ENCODE results near the gene ACVR1B. TPM values are rescaled to one million over a fixed set of nuclear protein-coding genes. Genes with fewer than 3 reads are reported as not detected.

Gene ACVR1B
- total RNA-seq: 9.7 TPM
- long read RNA-seq, partial matches to known transcripts: 0 of 1 reads
- long read RNA-seq, other reads (novel, unspliced or antisense): 1 of 1 reads

GRCh38 chr12:51951199-51951842 lies at the start of gene ACVR1B:
TSS of gene ACVR1B (plus strand) at chr12:51951699. CDS start at chr12:51951744, 45 bp downstream.
- DNase-seq (peak; percentile 96), ATAC-seq (ENCODE audit: poor library complexity) (peak; percentile 93)
- intact Hi-C loops (cut with DNase I): no loop called here

DNA sequence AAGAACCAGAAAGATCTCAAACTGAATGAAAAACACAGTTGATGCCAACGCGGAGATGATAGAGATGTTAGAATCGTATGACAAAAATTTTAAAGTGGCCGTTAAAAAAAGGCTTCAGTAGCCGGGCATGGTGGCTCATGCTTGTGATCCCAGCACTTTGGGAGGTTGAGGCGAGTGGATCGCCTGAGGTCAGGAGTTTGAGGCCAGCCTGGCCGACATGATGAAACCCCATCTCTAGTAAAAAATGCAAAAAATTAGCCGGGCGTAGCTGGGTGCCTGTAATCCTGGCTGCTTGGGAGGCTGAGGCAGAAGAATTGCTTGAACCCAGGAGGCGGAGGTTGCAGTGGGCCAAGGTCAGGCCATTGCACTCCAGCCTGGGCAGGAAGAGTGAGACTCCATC lies 49.6 kb upstream of the ACVR1B start:
- intact Hi-C loops (cut with DNase I): no loop called here
- DNase-seq: no peak
- no peak for ATAC-seq (ENCODE audit: poor library complexity)

- peak; percentile 57 for DNase-seq
- intact Hi-C loops (cut with DNase I): no loop called here
- ATAC-seq (ENCODE audit: poor library complexity): peak; percentile 75
These were observed 46.5 kb upstream of the ACVR1B start for GRCh38 chr12:51904951-51905470.

GRCh38 chr12:51905471-51906429 lies 45.7 kb upstream of the ACVR1B start:
- intact Hi-C loops (cut with DNase I): no loop called here
- DNase-seq (peak; percentile 88), ATAC-seq (ENCODE audit: poor library complexity) (peak; percentile 83)

- intact Hi-C loops (cut with DNase I): no loop called here
- ATAC-seq (ENCODE audit: poor library complexity) (peak; percentile 16), DNase-seq (peak; percentile 54)
These were observed 44.9 kb upstream of the ACVR1B start for GRCh38 chr12:51906430-51907082.

DNA sequence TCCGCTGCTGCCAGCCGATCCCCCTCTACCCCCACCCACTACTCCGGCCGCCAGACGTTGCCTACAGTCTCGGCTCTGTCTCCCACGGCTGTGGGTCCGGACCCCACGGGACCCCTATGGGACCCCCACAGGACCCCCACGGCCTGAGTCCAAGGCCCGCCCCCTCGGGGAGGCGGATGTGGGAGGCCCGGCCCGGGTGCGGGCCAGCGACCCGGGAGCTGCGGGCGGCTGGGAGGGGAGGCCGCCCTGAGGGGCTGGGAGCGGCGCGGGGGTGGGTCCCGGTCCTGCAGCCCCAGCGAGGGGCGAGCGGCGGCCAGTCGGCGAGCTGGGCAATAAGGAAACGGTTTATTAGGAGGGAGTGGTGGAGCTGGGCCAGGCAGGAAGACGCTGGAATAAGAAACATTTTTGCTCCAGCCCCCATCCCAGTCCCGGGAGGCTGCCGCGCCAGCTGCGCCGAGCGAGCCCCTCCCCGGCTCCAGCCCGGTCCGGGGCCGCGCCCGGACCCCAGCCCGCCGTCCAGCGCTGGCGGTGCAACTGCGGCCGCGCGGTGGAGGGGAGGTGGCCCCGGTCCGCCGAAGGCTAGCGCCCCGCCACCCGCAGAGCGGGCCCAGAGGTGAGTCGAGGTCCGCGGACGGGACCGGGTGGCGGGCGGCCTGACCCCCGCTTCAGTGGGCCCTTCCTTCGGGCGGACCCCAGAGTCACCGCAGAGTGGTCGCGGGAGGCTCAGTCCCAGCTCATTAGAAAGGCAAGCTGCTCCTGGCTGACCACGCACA lies 44.2 kb upstream of the ACVR1B start, which contains the start of gene ACVRL1:
ACVRL1 (plus strand) TSS at position 422 of the 773 bp plus-strand sequence. CDS start 4,971 bp downstream, outside the sequence.
- DNase-seq (peak; percentile 66), ATAC-seq (ENCODE audit: poor library complexity) (peak; percentile 8)
- intact Hi-C loops (cut with DNase I): no loop called here

DNA sequence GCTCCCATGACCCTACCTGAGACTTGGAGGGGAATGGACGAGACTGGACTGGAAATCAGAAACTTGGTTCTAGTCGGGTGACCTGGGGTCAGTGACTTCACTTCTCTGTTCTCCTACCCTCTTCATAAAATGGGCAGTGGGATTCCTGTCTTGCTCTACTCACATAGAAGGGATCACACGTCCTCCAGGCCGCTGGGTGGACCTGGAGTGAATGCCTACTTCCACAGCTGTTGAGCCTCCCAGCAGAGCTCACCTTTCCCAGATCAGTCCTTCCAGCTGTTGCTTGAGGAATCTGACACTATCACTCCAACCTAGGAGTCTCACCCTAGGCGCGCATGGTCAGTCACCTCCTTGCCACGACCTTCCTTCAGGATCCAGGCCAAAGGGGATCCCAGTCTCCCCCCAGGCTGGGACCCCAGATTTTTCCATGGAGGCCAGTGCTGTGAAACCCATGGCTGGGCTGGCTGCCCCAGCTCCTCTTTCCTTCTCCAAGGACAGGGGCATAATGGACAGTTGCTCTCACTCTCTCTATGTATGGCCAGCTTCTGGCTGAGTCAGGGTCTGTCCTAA lies 43.6 kb upstream of the ACVR1B start:
- intact Hi-C loops (cut with DNase I): no loop called here
- ATAC-seq (ENCODE audit: poor library complexity): no peak
- DNase-seq: peak; percentile 37

DNA sequence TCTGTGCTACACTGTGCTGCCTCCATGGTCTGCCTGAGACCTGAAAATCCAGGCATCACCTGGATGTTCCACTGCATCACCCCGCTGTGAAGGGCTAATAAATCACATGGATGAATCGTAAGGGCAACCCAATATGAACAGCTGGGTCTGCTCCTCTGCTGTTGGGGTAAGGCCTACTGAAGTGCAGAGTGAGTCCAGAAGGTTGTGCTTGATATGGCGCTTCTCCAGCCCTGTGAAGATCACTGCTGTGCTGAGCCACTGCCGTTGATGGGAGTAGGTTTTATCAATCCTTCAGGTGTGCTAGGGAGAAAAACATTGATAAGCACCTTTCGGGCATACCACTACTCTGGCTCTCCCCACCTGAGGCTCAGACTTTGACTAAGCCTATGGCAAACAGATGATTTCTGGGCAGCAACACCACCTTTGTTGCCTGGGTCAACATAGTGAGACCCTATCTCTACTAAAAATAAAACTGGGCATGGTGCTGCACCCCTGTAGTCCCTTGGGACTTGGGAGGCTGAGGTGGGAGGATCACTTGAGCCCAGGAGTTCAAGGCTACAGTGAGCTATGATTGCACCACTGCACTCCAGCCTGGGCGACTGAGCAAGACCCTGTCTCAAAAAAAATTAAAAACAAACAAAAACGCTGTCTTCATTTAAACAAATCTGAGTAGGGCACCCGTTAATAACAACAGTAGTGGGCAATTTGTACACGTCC lies 42.5 kb upstream of the ACVR1B start:
- intact Hi-C loops (cut with DNase I): no loop called here
- no peak for ATAC-seq (ENCODE audit: poor library complexity)
- peak; percentile 10 for DNase-seq

DNA sequence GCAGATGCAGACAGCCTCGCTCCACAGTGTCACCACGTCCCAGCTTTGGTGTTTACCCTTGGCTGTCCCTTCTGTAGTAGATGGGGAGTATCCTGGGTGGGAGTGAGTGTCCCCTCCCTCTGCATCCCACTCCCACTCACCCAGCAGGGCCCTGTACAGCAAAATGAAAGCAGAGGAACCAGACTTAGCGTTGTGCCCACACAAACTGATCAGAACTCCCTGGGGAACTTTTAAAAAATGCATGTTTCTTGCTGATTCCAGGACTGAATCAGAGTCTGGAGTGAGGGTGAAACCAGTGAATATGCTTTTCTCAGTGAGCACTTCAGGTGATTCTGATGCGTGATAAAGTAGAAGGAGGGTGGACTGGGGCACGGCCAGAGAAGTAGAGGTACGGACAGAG lies 41.3 kb upstream of the ACVR1B start:
- intact Hi-C loops (cut with DNase I): no loop called here
- no peak for DNase-seq
- ATAC-seq (ENCODE audit: poor library complexity): no peak

DNA sequence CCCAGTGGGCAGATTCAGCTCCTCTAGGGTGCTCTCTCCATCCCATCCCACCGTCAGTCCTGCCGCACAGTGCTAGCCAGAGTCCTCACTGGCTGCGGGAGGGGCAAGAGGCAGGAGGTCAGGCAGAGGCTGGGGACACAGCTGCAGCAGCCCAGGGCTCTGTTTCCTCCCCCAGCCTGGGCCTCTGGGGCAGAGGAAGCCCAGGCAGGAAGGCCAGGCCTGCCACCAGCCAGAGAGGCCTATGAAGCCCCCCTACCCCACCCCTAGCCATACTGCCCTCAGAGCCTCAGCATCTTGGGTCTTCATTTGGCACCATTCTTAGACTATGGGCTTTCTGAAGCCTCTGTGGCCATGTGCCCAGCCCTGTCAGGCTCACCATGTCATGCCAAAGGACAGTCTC lies 40.8 kb upstream of the ACVR1B start:
- no peak for ATAC-seq (ENCODE audit: poor library complexity)
- DNase-seq: peak; percentile 54
- intact Hi-C loops (cut with DNase I): no loop called here

DNA sequence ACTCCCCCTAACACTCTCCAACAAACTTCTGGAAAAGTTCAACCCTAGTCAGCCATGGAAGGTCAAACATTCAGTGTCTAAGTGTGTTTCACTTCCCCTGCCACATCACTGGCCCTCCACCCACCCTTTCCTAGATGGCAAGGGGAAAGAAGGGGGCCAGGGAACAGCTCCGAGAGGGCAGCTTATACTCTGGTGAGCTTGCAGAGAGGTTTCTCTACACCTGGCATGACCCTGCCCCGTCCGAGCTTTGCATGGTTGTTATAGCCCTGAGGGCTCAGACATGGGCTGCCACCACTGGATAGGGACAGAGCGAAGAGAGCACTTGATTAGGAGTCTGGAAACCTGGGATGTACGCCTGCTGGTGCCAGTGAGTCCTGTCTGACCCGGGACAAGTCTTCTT lies 40.2 kb upstream of the ACVR1B start:
- intact Hi-C loops (cut with DNase I): no loop called here
- DNase-seq (no peak), ATAC-seq (ENCODE audit: poor library complexity) (no peak)

DNA sequence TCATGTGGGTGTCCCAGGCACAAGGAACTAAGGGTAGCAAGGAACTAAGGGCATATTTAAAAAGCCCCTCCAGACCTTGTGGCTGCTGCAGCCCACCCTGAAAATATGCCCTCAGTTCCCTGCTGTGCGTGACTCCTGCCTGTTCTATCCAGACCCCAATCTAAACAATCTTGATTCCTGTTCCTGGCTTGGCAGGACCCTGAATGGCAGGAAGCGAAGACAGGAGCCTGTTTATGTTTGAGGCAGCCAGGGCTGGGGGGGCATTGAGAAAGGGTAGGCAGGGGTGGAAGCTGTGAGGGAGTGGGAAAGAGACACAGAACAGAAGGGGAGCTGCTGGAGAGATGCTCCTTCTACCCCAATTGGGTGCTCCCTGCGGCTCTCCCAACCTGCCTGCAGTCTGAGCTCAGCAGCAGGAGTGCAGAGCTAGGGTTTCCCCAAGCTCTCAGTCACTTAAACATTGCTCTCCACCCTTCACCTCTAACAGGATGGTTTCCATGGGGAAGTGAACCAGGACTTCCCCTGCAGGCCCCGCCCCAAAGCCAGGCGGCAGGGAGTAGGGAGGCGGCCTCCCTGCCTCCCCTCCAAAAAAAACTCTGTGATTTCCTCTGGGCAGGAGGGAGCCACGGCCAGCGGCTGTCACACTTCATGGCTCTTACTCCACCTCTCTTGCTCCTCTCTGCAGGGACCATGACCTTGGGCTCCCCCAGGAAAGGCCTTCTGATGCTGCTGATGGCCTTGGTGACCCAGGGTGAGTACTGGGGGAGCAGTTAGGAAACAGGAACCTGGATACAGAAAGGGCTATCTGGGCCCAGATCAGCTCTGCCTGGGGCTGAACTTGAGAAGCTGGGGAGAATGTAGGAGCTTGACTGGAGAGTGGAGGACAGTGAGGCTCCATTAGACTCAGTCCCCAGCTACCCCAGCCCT lies 39.4 kb upstream of the ACVR1B start:
- intact Hi-C loops (cut with DNase I): no loop called here
- ATAC-seq (ENCODE audit: poor library complexity) (peak; percentile 43), DNase-seq (peak; percentile 78)

GRCh38 chr12:51913071-51914033 lies 38.1 kb upstream of the ACVR1B start:
- ATAC-seq (ENCODE audit: poor library complexity): no peak
- intact Hi-C loops (cut with DNase I): no loop called here
- DNase-seq: peak; percentile 50

DNA sequence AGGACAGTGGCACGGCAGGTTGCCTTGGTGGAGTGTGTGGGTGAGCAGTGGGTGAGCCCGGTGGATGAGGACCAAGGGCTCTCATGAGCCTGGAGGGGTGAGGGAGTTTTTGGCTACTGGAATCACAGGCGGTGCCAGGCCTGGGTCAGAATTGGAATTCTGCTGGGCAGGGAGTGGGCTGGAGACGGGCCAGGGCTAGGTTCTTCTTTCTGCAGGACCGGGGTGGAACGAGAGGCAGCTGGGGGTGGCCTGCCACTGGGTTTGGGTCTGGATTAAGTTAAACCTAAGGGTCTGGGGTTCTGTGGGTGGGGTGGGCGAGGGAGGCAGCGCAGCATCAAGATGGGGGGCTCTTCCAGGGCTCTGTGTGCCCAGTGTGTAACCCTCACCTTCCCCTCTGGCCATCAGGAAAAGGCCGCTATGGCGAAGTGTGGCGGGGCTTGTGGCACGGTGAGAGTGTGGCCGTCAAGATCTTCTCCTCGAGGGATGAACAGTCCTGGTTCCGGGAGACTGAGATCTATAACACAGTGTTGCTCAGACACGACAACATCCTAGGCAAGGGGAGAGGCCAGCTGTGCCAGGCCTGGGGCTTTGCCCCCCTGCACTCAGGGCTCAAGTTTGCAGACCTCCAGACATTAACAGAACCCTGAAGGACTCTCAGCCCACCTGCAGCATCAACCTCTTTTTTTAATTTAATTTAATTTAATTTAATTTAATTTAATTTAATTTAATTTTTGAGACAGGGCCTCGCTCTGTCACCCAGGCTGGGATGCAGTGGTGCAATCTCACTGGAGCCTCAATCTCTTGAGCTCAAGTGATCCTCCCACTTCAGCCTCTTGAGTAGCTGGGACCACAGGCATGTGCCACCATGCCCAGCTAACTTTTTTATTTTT lies 37.2 kb upstream of the ACVR1B start:
- peak; percentile 77 for DNase-seq

More for the DNA sequence above, 37.2 kb upstream of the ACVR1B start:
- intact Hi-C loops (cut with DNase I): no loop called here
- ATAC-seq (ENCODE audit: poor library complexity): peak; percentile 20

All from Right ventricle myocardium superior (tissue), 1 donor.